ENCODE data around the gene FAM222B.
"Not testable (repeated sequence)": the region's sequence is repeated elsewhere in the genome, so short reads cannot be mapped to it uniquely, and the experiment has no call there.

The FAM222B gene

DNA sequence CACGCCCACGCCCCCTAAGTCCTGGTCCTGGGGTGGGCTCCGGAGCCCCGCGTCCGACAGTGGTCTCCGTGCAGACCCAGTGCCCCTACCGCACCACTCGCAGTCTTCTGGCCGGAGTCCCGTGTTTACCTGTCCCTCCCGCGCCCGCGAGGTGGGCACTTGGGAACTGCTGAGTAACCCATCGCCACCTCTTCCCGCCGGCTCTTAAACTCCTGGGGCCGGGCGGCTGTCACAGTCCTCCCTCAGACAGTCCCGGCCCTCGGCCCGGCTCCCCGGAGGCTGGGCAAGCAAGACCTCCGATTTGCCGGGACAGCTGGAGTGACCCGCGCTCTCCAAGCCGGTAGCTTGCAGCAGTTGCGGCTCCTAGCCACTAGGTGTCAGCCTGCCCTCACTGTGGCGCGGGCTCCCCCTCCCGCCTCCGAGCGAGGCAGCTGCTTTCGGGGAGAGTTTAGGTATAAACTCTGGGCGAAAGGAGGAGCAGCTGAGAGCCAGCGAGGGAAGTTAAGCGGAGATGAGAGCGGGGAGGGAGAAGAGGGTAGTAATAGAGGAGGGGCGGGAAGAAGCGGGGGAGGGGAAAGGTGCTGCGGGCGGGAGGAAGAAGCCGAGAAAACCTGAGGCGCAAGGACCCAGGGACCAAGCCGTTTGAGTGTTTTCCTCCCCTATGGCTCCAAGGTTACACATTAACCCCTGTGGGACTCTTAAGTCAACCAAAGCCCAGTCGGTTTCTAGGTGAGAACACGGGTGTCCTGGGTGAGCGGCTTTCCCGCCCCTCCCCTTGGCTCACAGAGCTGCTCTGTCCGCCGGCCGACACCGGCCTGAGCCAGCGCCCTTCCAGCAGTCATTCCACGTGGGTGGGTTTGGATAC, 115.7 kb downstream of the FAM222B start:
- peak; percentile 92 for DNase-seq (ENCODE audit: low spot score)

- DNase-seq (ENCODE audit: low spot score) = peak; percentile 83
These were observed 116.4 kb downstream of the FAM222B start, which contains the start of gene TLCD1 for GRCh38 chr17:28726226-28726626. Gene TLCD1 (minus strand): TSS chr17:28726233. CDS start chr17:28726097, 136 bp downstream.

- DNase-seq (ENCODE audit: low spot score) = no peak
These were observed 116.8 kb downstream of the FAM222B start for GRCh38 chr17:28725660-28726225.

- no peak for DNase-seq (ENCODE audit: low spot score)
These were observed 117.4 kb downstream of the FAM222B start for GRCh38 chr17:28725166-28725659.

- DNase-seq (ENCODE audit: low spot score) = no peak
These were observed 118.0 kb downstream of the FAM222B start for GRCh38 chr17:28724500-28725165.

DNA sequence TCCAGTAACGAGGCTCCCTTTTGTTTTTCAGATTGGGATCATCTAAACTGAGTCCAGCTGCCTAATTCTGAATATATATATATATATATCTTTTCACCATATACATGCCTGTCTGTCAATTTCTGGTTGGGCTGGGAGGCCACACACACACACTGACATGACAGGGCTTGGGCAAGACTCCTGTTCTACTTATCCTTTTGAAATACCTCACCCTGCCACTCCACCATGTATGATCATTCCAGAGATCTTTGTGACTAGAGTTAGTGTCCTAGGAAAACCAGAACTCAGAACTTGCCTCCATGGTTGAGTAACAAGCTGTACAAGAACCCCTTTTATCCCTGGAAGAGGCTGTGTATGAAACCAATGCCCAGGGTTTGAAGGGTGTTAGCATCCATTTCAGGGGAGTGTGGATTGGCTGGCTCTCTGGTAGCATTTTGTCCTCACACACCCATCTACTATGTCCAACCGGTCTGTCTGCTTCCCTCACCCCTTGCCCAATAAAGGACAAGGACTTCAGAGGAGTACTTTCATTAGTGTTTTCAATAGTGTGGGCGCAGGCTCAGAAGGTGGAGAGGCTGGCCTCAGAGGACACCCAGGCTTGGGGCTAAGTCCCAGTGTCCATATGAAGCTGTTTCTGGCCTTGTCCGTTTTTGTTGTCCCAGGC, 118.6 kb downstream of the FAM222B start:
- not testable (repeated sequence) for DNase-seq (ENCODE audit: low spot score)

DNA sequence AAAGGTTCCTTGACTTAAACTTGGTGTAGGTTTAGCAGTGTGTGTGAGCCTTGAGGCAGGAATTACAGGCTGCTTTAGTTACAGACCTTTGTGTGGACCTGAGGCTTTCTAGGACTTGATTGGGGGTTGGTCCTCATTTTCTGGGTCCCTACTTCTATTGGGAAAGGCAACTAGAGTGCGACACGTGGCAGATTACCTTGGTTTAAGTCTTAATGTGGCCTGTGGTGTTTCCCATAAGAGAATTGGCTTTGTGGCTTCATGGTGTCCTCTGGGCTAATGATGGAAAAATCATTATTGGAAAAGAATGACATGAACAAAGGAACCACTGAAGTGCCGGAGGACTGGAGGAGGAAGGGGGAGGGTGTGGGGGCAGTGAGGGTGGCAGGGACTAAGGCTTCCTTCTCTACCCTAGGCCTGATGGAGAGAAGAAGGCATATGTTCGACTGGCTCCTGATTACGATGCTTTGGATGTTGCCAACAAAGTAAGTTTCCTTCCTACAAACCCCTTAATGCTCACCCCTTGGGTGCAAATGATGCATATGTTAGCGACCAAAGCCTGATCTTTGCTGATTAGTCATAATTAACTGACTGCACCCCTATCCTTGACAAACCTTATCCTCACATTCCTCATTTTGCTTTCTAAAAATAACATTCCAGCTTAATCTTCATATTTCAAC, 119.3 kb downstream of the FAM222B start:
- DNase-seq (ENCODE audit: low spot score) = no peak

- DNase-seq (ENCODE audit: low spot score) = no peak
These were observed 120.0 kb downstream of the FAM222B start for GRCh38 chr17:28722417-28723158.

GRCh38 chr17:28720997-28721329, 121.6 kb downstream of the FAM222B start:
- DNase-seq (ENCODE audit: low spot score) = not testable (repeated sequence)

- no peak for DNase-seq (ENCODE audit: low spot score)
These were observed 122.2 kb downstream of the FAM222B start for GRCh38 chr17:28720247-28720996.

DNA sequence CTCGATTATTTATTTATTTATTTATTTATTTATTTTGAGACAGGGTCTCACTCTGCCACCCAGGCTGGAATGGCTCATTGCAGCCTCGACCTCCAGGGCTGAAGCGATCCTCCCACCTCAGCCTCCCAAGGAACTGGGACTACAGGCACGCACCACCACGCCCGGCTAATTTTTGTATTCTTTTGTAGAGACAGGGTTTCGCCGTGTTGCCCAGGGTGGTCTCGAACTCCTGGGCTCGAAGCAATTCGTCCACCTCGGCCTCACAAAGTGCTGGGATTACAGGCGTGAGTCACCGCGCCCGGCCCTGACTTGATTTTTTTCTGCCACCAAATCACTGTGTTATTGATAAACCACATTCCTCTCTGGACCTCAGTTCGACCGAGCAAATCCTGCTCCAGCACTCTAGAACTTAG, 123.6 kb downstream of the FAM222B start:
- DNase-seq (ENCODE audit: low spot score) = no peak

DNA sequence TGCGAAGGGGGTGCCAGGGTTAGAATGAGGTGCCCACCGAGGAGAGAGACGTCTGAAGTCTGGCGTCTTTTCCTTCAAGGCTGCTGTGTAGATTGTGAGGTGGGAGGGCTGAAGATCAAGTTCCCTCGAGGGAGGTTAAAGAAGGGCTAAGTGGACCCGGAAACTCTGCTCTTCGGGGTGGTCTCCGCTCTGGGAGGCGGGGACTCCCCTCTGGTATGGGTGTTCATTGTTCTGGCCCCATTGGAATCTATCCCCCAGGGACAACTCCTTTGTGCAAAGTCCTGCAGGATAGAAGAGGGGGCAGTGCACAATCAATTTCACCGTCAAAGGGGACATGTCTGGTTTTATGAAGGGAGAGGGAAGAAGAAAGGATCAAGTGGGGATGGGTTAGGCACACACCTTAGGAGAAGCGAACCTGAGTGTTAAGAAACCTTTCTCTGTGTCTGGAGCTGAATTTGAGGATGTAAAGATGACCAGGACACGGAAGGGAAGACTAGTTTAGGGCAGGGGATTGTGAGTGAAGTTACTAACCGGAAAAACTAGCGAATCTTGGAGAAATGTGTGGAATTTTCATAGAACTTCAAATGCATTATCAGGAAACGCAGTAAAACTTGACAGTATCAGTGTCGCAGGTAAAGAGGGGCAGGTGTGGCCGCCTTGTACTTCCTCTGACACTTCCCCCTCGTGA, 124.1 kb downstream of the FAM222B start:
- DNase-seq (ENCODE audit: low spot score) = no peak

DNA sequence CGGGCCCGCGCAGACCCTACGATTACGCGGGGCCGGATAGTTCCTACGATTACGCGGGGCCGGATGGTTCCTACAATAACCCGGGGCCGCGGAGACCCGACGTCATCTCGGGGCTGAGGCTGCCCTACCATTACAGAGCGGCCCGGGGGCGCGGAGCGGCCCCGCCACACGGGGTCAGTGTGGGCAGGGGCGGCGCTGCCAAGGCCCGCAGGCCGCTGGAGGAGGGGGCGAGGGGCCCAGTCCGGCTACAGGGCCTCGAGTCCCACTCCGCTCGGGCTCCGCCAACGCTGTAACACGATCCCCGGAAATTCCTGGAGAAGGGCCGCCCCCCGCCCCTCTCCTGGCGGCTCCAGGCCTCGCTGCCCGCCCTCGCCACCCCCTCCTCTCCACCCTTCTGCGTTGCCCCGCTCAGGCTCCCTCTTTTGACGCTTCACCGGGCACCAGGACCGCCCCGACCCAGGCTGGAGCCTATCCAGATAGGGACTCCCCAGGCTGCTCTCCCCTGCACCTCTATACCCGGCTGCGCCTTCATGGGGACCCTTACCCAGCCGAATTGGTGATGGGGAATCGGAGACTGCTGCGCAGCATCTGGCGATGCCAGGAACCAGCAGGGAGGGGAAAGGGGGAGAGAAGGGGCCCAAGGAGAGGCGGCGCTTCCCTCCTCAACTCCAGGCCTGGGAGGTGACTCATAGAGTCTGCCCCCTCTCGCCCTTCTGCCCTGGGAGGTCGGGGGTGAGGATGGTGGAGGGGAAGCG, 124.8 kb downstream of the FAM222B start, which contains the start of gene RAB34:
Gene RAB34, minus strand, starts transcription at position 291 of the 755 bp plus-strand sequence. CDS start 602 bp downstream, outside the sequence.
- DNase-seq (ENCODE audit: low spot score) = peak; percentile 74

GRCh38 chr17:28716740-28717577, 125.6 kb downstream of the FAM222B start:
- no peak for DNase-seq (ENCODE audit: low spot score)

- DNase-seq (ENCODE audit: low spot score) = no peak
These were observed 127.4 kb downstream of the FAM222B start for GRCh38 chr17:28715217-28715616.

- no peak for DNase-seq (ENCODE audit: low spot score)
These were observed 128.3 kb downstream of the FAM222B start for GRCh38 chr17:28714281-28714680.

- no peak for DNase-seq (ENCODE audit: low spot score)
These were observed 129.7 kb downstream of the FAM222B start for GRCh38 chr17:28712705-28713415.

Data from HuH-7.5 (cell line).